CD4-positive, alpha-beta T cell treated with Interleukin-17A for 1 hour (primary cell): ENCODE data around the gene TMPRSS6.
"Not testable (repeated sequence)": the region's sequence is repeated elsewhere in the genome, so short reads cannot be mapped to it uniquely, and the experiment has no call there.

ENCODE experiments used
- DNase-seq: peaks from one replicate; pipeline ENCODE4 v3.0.0-alpha.2; 2020

Gene TMPRSS6

DNA sequence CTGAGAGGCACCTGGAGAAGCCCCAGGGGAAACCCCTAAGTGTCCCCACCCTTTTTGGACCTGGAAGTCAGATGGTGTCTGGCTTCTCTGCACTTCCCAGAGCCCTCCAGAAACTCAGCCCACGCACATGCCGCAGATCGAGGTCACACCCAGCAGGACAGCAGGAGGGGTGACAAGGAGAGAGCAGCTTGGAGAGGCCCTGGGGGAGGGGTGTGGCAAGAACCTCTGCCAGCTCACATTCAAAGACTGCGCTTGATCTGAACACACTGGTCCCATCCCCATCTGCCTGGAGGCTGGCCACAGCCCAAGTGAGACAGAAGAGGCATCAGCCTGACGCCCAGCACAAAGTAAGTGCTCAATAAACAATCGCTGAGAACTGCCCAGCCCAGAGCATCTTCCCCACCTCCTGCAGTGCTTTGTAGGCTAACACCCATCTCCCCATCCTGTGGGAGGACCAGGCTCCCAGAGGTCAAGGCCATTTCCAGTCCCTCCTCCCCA lies 21.4 kb downstream of the TMPRSS6 start:
- DNase-seq = no peak

- no peak for DNase-seq
Observed at GRCh38 chr22:37086184-37086583, 23.3 kb downstream of the TMPRSS6 start.

DNA sequence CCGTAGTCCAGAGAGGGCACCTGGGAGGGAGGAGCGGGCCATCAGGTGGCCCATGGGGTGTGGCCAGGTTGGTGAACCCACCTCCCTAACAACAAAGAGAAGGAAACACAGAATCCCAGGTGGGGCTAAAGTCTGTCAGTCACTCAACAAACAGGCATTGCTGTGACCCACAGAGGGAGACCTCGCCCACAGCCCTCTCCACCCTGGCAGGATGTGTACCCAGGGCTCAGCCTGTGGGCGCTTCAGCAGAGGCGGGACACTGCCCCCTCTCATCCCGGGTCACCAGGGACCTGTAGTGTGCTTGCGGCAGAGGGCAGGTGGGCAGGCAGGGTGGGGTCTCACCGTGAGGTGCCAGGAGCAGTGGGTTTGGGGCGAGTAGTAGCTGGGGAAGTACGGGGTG lies 25.1 kb downstream of the TMPRSS6 start:
- DNase-seq = no peak

- no peak for DNase-seq
Observed at GRCh38 chr22:37083914-37084313, 25.6 kb downstream of the TMPRSS6 start.

GRCh38 chr22:37082251-37082873 lies 27.2 kb downstream of the TMPRSS6 start:
- DNase-seq = no peak

DNA sequence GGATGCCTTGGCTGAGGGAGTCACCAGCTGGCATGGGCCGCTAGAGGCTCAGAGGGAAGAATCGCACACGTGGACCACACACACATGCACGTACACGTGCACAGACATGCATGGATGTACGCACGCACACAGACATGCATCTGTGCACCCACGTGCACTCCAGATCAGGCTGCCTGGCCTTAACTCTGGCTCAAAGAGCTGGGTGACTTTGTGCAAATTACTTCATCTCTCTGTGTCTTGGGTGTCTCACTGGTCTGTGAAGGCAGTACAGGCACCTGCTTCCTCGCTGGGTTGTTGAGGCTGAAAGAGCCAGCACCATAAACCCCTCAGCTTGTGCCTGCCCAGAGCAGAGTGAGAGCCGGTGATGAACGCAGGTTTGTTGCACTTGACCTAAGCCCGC lies 28.7 kb downstream of the TMPRSS6 start:
- DNase-seq = no peak

GRCh38 chr22:37080438-37080837 lies 29.1 kb downstream of the TMPRSS6 start:
- DNase-seq = no peak

DNA sequence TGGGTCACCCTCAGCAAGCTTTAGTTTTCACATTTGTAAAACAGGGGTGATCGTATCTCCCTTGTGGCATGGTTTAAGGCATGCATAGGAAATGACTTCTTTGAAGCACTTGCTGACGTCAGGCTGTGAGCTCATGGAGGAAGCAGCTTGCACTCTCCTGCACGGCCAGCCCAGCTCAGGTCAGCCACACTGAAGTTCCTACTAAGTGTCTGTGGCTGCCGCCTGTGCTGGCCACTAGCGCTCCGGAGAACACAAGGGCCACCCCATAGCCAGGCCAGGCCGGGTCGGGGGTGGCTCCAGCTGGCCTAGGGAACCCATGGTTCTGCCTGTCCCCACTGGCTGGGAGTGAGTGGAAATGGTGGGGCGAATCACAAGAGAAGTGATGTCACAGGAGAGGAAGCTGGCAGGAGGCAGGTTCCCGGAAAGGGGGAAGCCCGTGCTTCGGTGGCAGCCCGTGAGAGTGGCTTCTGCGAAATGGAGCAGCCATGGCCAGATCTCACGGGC lies 29.8 kb downstream of the TMPRSS6 start:
- DNase-seq = peak; percentile 89

DNA sequence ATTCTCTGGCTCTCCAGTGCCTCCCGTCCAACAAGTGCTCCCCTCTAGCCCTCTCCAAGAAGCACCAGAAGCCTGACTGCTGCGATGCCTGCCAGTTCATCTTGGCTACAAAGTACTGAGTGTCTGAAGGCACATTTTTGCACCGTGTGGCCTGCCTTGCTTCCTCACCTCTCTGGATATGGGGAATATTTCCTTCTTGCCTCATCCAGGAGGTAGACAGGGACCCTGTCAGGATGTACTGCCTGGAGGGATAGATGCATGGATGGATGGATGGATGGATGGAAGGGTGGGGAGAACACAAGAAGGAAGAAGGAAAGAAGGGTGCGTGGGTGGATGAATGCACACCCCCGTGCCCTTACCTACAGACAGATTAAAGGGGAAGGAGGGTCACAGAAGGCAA lies 30.4 kb downstream of the TMPRSS6 start:
- DNase-seq = no peak

DNA sequence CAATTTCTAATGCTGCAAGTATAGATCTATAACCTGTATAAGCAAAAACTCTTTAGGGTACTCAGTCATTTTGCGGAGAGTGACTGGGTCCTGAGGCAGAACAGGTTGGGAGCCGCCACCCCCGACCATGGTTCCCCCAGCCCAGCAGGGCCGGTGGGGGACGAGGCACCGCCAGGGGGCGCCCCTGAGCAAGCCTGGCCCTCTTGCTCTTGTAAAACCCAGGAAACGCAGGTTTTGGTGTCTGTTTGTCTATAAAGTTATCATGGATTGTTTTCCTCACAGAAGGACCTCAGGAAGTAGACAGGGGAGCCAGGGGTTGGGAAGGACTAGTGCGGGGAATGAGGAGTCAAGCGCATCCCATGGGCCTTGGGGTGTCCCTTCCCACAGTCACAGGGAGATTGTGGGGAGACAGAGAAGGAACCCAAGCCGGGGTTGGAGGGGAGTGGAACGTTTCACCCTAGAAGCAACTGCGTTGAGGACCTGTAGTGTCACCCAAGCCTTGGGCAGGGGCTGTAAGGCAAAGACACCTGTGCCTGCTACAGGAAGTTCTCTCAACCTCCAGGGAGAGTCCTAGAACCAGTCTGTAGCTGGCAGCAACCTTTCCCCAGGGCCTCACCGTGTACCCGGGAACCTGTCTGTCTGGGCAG lies 31.6 kb downstream of the TMPRSS6 start:
- peak; percentile 83 for DNase-seq

- DNase-seq = no peak
Observed at GRCh38 chr22:37075822-37076433, 33.6 kb downstream of the TMPRSS6 start.

GRCh38 chr22:37075046-37075445 lies 34.5 kb downstream of the TMPRSS6 start:
- DNase-seq = no peak

DNA sequence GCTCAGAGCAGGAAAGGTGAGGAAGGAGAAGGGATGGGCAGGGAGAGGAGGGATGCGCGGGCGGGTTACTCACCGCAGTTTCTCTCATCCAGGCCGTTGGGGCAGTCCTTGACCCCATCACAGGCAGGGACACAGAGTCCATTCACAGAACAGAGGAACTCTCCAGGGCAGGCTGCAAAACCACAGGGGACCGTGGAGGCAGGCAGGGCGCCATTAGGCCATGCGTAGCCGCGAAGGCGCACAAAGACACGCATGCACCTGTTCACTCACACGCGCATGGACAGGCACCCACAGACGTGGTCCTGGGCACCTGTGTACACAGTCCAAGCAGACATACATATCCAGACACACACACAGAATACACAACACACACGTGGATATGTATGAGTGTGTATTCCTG lies 35.0 kb downstream of the TMPRSS6 start:
- DNase-seq = no peak

GRCh38 chr22:37072673-37073072 lies 36.8 kb downstream of the TMPRSS6 start:
- no peak for DNase-seq

DNA sequence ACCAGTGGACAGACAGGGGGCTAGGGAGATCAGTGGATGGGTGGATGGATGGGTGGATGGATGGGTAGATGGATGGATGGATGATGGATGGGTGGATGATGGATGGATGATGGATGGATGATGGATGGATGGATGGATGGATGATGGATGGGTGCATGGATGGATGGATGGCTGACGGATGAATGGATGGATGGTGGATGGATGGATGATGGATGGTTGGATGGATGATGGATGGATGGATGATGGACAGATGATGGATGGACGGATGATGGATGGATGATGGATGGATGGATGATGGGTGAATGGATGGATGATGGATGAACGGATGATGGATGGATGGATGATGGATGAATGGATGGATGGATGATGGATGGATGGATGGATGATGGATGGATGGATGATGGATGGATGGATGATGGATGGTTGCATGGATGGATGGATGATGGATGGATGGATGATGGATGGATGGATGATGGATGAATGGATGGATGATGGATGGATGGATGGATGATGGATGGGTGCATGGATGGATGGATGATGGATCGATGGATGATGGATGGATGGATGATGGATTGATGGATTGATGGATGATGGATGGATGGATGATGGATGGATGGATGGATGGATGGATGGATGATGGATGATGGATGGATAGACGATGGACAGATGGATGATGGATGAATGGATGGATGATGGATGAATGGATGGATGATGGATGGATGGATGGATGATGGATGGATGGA lies 37.5 kb downstream of the TMPRSS6 start:
- DNase-seq = not testable (repeated sequence)

- no peak for DNase-seq
Observed at GRCh38 chr22:37070744-37071143, 38.8 kb downstream of the TMPRSS6 start.

DNA sequence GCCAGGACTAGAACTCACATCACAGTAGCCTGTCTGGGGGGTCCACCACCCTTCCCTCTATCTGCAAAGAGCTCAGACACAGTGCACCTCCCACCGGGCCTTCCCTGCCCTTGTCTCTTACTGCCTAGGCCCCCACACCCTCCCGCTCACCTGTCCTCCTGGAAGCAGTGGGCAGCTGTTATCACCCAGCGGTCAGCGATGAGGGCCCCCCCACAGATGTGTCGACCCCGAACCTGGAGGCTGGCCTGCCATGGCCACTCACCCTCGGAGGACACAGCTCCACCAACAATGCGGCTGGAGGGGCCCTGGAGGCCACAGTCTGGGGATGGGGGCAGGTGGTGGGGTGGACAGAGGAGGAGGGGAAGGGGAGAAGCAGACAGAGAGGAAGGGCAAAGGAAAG lies 39.2 kb downstream of the TMPRSS6 start:
- DNase-seq = no peak

GRCh38 chr22:37069719-37070118 lies 39.8 kb downstream of the TMPRSS6 start:
- no peak for DNase-seq

DNA sequence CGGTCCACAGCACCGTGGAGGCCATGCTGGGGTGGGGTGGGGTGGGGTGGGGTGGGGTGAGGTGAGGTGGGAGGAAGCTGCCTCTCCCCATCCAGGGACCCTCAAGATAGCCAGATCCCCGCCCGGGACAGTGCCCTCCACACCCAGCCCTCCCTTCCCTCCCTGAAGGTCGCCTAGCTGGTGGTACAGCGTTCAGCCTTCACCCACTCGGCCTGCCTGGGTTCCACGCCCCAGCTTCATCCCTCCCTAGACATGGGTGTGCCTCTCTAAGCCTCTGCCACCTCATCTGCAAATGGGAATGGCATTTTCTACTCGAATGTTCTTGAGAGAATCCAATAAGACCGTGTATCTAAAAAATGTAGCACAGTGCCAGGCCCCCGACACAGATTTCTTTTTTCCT lies 40.2 kb downstream of the TMPRSS6 start:
- DNase-seq = no peak

DNA sequence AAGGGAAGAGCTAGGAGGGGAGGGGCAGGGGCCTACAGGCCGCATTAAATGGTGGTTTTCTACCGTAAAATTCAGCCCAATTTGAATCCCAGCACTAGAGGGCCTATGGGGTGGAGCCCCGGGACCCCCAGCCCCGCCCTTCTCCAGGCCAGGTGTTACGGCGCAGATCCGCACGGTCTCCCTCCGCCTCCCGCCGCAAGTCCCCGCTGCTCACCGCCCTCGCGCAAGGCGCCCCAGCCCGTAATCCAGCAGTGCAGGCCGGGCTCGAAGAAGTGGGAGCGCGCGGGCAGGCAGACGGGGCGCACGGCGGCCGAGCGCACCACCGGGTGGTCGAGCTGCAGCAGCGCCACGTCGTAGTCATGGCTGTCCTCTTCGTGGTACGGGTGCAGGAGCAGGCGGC lies 40.7 kb downstream of the TMPRSS6 start:
- DNase-seq = no peak

GRCh38 chr22:37067428-37067827 lies 42.1 kb downstream of the TMPRSS6 start:
- DNase-seq = no peak

DNA sequence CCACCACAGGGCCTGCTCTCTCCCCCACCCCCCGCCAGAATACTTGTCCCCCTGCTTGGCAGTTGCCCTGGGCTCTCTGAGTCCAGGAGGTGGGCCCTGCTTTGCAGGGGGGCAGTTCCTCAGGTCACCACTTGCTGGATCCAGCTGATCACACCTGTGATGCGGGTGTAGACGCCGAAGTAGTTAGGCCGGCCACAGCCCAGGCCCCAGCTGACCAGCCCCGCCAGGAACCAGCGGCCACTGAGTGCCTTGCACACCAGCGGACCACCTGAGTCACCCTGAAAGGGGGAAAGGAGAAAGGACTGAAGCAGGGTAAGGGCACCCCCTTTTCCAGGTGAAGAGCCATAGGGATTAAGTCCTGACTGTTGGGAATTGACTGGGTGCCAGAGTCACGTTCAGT lies 43.6 kb downstream of the TMPRSS6 start:
- no peak for DNase-seq

DNA sequence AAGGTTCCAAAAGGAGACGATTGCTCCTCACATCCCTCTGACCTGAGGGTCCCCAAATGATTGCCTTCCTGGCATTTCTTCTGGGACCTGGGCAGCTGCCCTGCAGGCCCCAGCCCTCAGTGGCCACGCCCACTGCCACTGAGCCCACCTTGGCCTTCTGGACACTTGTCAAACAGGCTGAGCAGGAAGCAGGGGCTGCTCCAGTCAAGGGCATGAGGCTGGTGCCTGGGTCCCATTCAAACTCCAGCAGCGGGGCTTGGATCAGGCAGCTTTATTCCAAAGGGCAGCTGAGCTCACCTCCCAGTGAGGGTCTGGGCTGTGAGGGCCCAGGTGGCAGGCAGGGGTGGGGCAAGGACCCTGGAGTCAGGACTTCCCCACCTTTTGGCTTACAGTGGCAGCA lies 44.3 kb downstream of the TMPRSS6 start:
- DNase-seq = no peak

DNA sequence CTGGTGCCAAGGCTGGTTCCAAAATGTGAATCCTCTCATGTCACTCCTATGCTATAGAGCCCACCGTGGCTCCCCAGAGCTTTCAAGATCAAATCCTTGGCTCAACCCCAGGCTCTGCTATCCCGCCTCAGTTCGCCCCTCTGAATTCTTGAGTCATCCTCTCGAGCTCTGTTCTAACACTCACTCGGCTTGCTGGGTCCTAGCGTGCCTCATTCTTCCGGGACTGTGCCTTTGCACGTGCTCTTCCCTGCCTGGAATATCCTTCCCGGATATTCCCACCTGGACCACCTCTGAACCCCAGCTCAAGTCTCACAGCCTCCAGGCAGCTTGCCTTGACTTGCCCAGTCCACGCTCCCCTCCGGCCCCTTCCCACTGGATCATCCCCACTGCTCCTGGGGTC lies 45.0 kb downstream of the TMPRSS6 start:
- no peak for DNase-seq
